HL-60 (cell line): ENCODE data around the gene ZNRF1.

ENCODE experiments used
- DNase-seq, 2 experiments: peaks; one replicate each; pipeline ENCODE4 v3.0.0-alpha.2; 2010 to 2020; ENCODE audit warnings: low read depth in 1 of 2, low spot score in 1 of 2
- H3K27ac ChIP-seq: fragments of 250-450 bp; sonication (Bioruptor Pico); replicated peaks from 2 replicates; pipeline ENCODE4 v1.5.1; 2020; ENCODE audit warnings: mild to moderate bottlenecking, moderate library complexity
- H3K27me3 ChIP-seq: fragments of 250-450 bp; sonication (Bioruptor Pico); 2 replicates; pipeline ENCODE4 v1.5.1; 2021; ENCODE audit warnings: mild to moderate bottlenecking, moderate library complexity; ENCODE audit not compliant: insufficient read depth, poor library complexity, severe bottlenecking
- H3K4me3 ChIP-seq: replicated peaks from 2 replicates; pipeline ENCODE4 v1.5.1; 2011; ENCODE audit warnings: mild to moderate bottlenecking, control low read depth, low read length; ENCODE audit not compliant: insufficient read depth
- GABPA ChIP-seq: IDR thresholded peaks from 2 replicates; pipeline ENCODE4 v1.6.1; 2012; ENCODE audit warnings: low read depth
- POLR2AphosphoS5 ChIP-seq: IDR thresholded peaks from 2 replicates; pipeline ENCODE4 v1.6.1; 2012; ENCODE audit warnings: low read depth
- SPI1 ChIP-seq: IDR thresholded peaks from 2 replicates; pipeline ENCODE4 v1.6.1; 2012; ENCODE audit warnings: low read depth, mild to moderate bottlenecking, borderline replicate concordance
- TF ChIP-seq, protein P1 (sequence below): IDR thresholded peaks from one replicate; pipeline ENCODE4 v1.5.1; 2011; ENCODE audit warnings: low read length, control low read depth, inconsistent platforms; ENCODE audit not compliant: insufficient read depth
- TF ChIP-seq, protein P2 (sequence below): IDR thresholded peaks from 2 replicates; pipeline ENCODE4 v1.6.1; 2012; ENCODE audit warnings: low read depth; ENCODE audit not compliant: insufficient replicate concordance

The ZNRF1 gene

DNA sequence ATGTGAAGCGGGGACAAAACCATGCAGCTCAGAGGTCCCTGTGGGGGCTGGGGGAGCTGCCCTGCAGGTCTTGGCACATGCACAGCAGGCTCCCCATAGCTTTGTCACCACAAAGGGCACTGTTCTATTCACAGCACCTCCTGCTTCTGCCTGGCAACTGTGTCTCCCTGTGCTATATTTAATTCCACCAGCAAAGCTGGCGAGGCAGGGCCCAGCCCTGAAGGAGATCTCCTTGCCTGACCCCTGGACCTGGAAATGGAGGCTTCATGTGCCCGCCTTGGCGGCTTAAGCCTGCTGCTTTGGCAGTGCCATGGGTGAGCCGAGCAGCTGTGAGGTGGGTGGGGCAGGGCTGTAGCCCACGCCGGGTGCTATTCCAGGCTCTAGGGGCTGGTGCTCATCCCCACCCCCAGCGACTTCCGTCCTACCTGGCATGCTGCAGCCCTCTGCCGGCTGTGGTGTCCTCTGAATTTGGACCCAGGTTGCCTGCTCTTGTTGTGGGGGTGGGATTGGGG lies 111.0 kb downstream of the ZNRF1 start:
- Histone ChIP-seq H3K27ac (peak overlapping the region; percentile 89), H3K27me3 (no peaks in the 10 kb centered on the region), H3K4me3 (peak overlapping the region; percentile 34)
- no peak for TF ChIP-seq SPI1
- no peak for TF ChIP-seq POLR2AphosphoS5
- no peak for TF ChIP-seq GABPA
- TF ChIP-seq, protein P1, sequence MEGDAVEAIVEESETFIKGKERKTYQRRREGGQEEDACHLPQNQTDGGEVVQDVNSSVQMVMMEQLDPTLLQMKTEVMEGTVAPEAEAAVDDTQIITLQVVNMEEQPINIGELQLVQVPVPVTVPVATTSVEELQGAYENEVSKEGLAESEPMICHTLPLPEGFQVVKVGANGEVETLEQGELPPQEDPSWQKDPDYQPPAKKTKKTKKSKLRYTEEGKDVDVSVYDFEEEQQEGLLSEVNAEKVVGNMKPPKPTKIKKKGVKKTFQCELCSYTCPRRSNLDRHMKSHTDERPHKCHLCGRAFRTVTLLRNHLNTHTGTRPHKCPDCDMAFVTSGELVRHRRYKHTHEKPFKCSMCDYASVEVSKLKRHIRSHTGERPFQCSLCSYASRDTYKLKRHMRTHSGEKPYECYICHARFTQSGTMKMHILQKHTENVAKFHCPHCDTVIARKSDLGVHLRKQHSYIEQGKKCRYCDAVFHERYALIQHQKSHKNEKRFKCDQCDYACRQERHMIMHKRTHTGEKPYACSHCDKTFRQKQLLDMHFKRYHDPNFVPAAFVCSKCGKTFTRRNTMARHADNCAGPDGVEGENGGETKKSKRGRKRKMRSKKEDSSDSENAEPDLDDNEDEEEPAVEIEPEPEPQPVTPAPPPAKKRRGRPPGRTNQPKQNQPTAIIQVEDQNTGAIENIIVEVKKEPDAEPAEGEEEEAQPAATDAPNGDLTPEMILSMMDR, result no peak
- TF ChIP-seq, protein P2, sequence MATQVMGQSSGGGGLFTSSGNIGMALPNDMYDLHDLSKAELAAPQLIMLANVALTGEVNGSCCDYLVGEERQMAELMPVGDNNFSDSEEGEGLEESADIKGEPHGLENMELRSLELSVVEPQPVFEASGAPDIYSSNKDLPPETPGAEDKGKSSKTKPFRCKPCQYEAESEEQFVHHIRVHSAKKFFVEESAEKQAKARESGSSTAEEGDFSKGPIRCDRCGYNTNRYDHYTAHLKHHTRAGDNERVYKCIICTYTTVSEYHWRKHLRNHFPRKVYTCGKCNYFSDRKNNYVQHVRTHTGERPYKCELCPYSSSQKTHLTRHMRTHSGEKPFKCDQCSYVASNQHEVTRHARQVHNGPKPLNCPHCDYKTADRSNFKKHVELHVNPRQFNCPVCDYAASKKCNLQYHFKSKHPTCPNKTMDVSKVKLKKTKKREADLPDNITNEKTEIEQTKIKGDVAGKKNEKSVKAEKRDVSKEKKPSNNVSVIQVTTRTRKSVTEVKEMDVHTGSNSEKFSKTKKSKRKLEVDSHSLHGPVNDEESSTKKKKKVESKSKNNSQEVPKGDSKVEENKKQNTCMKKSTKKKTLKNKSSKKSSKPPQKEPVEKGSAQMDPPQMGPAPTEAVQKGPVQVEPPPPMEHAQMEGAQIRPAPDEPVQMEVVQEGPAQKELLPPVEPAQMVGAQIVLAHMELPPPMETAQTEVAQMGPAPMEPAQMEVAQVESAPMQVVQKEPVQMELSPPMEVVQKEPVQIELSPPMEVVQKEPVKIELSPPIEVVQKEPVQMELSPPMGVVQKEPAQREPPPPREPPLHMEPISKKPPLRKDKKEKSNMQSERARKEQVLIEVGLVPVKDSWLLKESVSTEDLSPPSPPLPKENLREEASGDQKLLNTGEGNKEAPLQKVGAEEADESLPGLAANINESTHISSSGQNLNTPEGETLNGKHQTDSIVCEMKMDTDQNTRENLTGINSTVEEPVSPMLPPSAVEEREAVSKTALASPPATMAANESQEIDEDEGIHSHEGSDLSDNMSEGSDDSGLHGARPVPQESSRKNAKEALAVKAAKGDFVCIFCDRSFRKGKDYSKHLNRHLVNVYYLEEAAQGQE, result no peak
- DNase-seq, result peak in 1 of 2 experiments; percentile 56

DNA sequence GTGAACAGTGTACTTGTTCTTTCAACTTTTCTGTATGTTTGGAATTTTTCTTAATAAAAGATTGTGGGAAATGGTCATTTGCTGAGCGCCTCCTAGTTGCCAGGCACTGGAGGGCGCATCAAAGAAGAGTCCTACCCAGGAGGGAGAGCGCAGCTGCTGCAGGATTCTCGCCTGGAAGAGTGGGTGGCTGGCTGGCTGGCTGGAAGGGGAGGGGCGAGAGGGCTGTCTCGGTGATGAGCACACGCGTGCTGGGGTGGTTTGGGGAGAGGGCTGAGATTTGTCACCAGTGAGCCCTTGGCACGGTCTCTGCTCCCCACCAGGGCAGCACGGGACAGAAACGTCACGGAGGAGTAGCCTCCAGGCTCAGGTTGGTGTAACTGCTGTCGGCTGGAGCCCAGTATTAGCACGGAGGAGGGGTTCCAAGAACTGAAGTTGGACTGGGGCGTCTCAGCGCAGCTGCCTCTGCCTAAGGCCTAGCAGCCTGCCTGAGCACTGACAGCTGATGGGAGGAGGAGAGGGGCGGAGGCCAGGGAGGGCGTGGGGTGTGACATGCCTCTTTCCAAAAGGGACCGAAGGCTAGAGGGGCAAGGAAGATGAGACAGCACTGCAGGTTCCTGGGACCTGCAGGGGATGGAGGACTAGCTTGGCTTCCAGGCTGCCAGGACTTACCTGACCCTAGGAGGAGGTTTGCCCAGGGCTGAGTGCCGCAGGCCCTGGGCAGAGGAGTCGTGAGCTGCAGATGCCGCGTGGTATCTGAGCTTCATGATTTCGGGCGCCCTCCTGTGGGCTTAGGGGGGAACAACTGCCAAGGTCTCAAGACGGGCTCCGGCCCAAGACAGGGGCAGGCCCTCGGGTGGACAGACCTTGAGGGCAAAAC lies 112.1 kb downstream of the ZNRF1 start:
- TF ChIP-seq SPI1 (no peak), POLR2AphosphoS5 (peak; percentile 48)
- TF ChIP-seq, protein P1, result peak; percentile 83
- Histone ChIP-seq H3K27ac (peak overlapping the region; percentile 89), H3K27me3 (no peaks in the 10 kb centered on the region), H3K4me3 (peak overlapping the region; percentile 34)
- DNase-seq, result peak; percentile 61 to 84

DNA sequence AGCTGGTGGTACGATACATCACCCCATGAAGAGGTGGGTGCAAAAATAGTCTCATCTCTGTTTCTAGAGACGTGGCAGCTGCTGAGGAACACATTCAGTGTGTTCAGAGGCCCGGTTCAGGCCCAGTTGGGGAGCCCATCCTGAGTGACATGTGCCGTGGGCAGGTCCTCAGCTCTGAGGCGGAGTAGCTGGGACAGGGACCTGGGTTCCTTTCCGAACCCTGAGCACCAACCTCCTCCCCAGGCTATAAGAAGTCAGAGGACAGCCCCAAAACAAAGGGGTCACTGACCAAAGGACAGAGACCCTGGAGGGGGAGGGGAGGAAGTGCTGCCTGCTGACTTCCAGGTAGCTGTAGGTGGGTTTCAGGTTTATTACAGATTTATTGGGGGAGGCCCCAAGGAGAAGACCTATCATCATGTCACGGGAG lies 112.7 kb downstream of the ZNRF1 start:
- DNase-seq, result no peak
- Histone ChIP-seq H3K27ac (0 out of 2 replicates have a peak overlapping the region, but pooled peaks have one; percentile 5), H3K4me3 (no peak overlapping the region), H3K27me3 (no peaks in the 10 kb centered on the region)
- TF ChIP-seq SPI1, result no peak
- TF ChIP-seq, protein P1, result no peak
- no peak for TF ChIP-seq GABPA
- TF ChIP-seq, protein P2, result no peak
- TF ChIP-seq POLR2AphosphoS5, result no peak; the same call in 1 of the 2 replicates
